Measurements from ENCODE around the gene EVA1C. TPM values are rescaled to one million over a fixed set of nuclear protein-coding genes. Genes with fewer than 3 reads are reported as not detected.
"Not testable (repeated sequence)": the region's sequence is repeated elsewhere in the genome, so short reads cannot be mapped to it uniquely, and the experiment has no call there.

Gene EVA1C
- total RNA-seq, 1 donor from 2014 or later, result 0.92 TPM

GRCh38 chr21:32442566-32443318, 30.2 kb downstream of the EVA1C start:
- no peak overlapping the region for H3K4me3 ChIP-seq (ENCODE audit: low read depth, low read length)

GRCh38 chr21:32445101-32445500, 32.6 kb downstream of the EVA1C start:
- no peak overlapping the region for H3K4me3 ChIP-seq (ENCODE audit: low read depth, low read length)
- DNase-seq (ENCODE audit: low read depth), result no peak
- TF ChIP-seq CTCF (conservative IDR thresholded peaks at IDR 0.05; ENCODE audit: low read depth, low read length), result no peak

More at GRCh38 chr21:32442566-32443318, 30.2 kb downstream of the EVA1C start:
- DNase-seq (ENCODE audit: low read depth), result no peak
- no peak for TF ChIP-seq CTCF (conservative IDR thresholded peaks at IDR 0.05; ENCODE audit: low read depth, low read length)

GRCh38 chr21:32446440-32446839, 33.9 kb downstream of the EVA1C start:
- DNase-seq (ENCODE audit: low read depth); H3K4me3 ChIP-seq (ENCODE audit: low read depth, low read length): not testable (repeated sequence)

GRCh38 chr21:32447224-32447623, 34.7 kb downstream of the EVA1C start:
- no peak for TF ChIP-seq CTCF (conservative IDR thresholded peaks at IDR 0.05; ENCODE audit: low read depth, low read length)
- no peak for DNase-seq (ENCODE audit: low read depth)
- H3K4me3 ChIP-seq (ENCODE audit: low read depth, low read length), result no peak overlapping the region

- DNase-seq (ENCODE audit: low read depth), result no peak
- TF ChIP-seq CTCF (conservative IDR thresholded peaks at IDR 0.05; ENCODE audit: low read depth, low read length), result no peak
- H3K4me3 ChIP-seq (ENCODE audit: low read depth, low read length), result no peak overlapping the region
These were observed 36.5 kb downstream of the EVA1C start for GRCh38 chr21:32448803-32449594.

GRCh38 chr21:32450881-32451701, 38.6 kb downstream of the EVA1C start:
- DNase-seq (ENCODE audit: low read depth), result peak; percentile 70

GRCh38 chr21:32452191-32452590, 39.7 kb downstream of the EVA1C start:
- not testable (repeated sequence) for H3K4me3 ChIP-seq (ENCODE audit: low read depth, low read length); DNase-seq (ENCODE audit: low read depth)

More at GRCh38 chr21:32450881-32451701, 38.6 kb downstream of the EVA1C start:
- H3K4me3 ChIP-seq (ENCODE audit: low read depth, low read length), result not testable (repeated sequence)

GRCh38 chr21:32452641-32453040, 40.1 kb downstream of the EVA1C start:
- no peak overlapping the region for H3K4me3 ChIP-seq (ENCODE audit: low read depth, low read length)
- TF ChIP-seq CTCF (conservative IDR thresholded peaks at IDR 0.05; ENCODE audit: low read depth, low read length), result no peak
- DNase-seq (ENCODE audit: low read depth), result no peak

All from epithelial cell of proximal tubule (primary cell).